K562 (cell line): Measurements from ENCODE around the gene FAM120B.

Experiments used
- ELF4 ChIP-seq: fragments of 450-650 bp; formaldehyde crosslinking; IDR thresholded peaks from 2 replicates; pipeline ENCODE4 v1.4.0; 2022; ENCODE audit warnings: missing genetic modification characterization
- EZH2 ChIP-seq: IDR thresholded peaks from 2 replicates; pipeline ENCODE4 v1.6.1; 2012; ENCODE audit warnings: low read depth, mild to moderate bottlenecking, inconsistent platforms, low read length, borderline replicate concordance
- GMEB1 ChIP-seq: fragments of 250-450 bp; sonication (Bioruptor Pico); IDR thresholded peaks from 2 replicates; pipeline ENCODE4 v1.4.0; 2020; ENCODE audit warnings: mild to moderate bottlenecking
- MXI1 ChIP-seq: IDR thresholded peaks from 2 replicates; pipeline ENCODE4 v1.6.1; 2011; ENCODE audit warnings: low read depth, mild to moderate bottlenecking, improper control_type of control experiment, low read length
- POLR2AphosphoS5 ChIP-seq: IDR thresholded peaks from 2 replicates; pipeline ENCODE4 v1.6.1; 2011; ENCODE audit warnings: mild to moderate bottlenecking, low read depth, low read length, moderate library complexity; ENCODE audit not compliant: control insufficient read depth, insufficient read depth
- TEAD4 ChIP-seq, 2 experiments: sonication (generic) in 1 of 2; formaldehyde crosslinking in 1 of 2; IDR thresholded peaks; 2 replicates each; pipeline versions ENCODE4 v1.6.1 to v1.8.0; 2012 to 2022; ENCODE audit warnings: borderline replicate concordance in 1 of 2, inconsistent platforms in 1 of 2, low read length in 1 of 2, mild to moderate bottlenecking in 1 of 2, missing genetic modification reagents in 1 of 2
- YY1 ChIP-seq, 3 experiments: IDR thresholded peaks; 2 replicates each; pipeline ENCODE4 v1.6.1; 2011; ENCODE audit warnings: low read length in 2 of 3, mild to moderate bottlenecking in 2 of 3, moderate library complexity in 2 of 3, borderline replicate concordance in 1 of 3, control low read depth in 1 of 3, low read depth in 1 of 3; ENCODE audit not compliant: insufficient read depth in 3 of 3, insufficient replicate concordance in 2 of 3, control insufficient read depth in 1 of 3, insufficient read length in 1 of 3; ENCODE audit errors: extremely low read depth in 1 of 3
- ZNF3 ChIP-seq: fragments of 250-450 bp; sonication (Bioruptor Pico); IDR thresholded peaks from 2 replicates; pipeline ENCODE4 v1.5.0; 2021; ENCODE audit warnings: mild to moderate bottlenecking, moderate library complexity

GRCh38 chr6:170420283-170420682 is 113.7 kb downstream of the FAM120B start:
- TF ChIP-seq ZNF3 (CRISPR knock-in tag) (no peak), ELF4 (CRISPR knock-in tag) (no peak), POLR2AphosphoS5 (no peak), TEAD4 (IDR thresholded peaks at IDR 0.05; ENCODE audit: low read length) (no peak), TEAD4 (CRISPR knock-in tag; IDR thresholded peaks at IDR 0.05; ENCODE audit: borderline replicate concordance) (no peak), EZH2 (no peak), GMEB1 (CRISPR knock-in tag) (no peak), YY1 (IDR thresholded peaks at IDR 0.05; ENCODE audit: borderline replicate concordance in 1 of 3, control insufficient read depth in 1 of 3, extremely low read depth in 1 of 3, insufficient read depth in 3 of 3, insufficient read length in 1 of 3, insufficient replicate concordance in 2 of 3, low read depth in 1 of 3, low read length in 2 of 3) (no peak), MXI1 (no peak)
